ENCODE results near the gene CCDC97.

CCDC97 gene

DNA sequence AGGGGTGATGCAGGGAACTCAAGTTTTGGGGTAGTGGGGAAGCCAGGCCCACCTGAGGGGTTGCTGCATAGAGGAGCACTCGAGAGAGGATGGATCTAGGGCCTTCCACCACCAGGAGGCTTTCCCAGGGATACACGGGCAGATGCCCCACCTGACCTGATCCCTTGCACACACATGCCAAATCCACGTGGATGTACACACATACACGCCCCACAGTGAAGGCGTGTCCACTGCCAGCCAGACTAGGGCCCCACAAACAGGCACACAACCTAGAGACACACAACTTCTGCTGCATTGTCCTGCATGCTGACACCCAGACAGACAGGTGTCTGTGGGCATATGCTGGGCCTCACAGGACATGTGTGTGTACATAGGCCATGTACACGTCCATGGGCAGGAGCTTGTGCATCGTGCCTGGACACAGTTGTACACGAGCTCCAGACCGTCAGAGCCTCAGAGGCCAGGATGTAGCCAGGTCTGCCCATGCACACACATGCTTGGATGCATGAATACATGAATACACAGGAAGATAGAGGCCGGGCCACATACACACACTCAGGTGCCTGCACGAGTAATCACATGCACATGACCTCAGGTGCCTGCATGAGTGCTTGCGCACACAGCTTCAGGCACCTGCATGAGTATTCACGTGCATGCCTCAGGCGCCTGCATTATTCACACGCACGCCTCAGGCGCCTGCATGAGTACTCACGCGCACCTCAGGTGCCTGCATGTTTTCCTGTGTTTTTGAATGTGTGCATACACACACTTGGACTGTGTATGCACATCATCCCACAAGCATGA is 8.9 kb downstream of the CCDC97 start:
- H3K9me3 ChIP-seq (ENCODE audit: control insufficient read depth, insufficient read depth, low read depth, low read length), result no peaks in the 10 kb centered on the region
- CTCF ChIA-PET, result interaction anchor here (0.6 to 2.5 kb wide), 2 partner anchors 10 to 73 kb away, joined by 3 to 11 read pairs; no protein-coding TSS in a partner anchor
- H3K4me1 ChIP-seq (ENCODE audit: control insufficient read depth, insufficient read depth, low read length), result peaks cover 11% of the 10 kb centered on the region
- TF ChIP-seq ZNF514 (tag by site-specific recombination; IDR thresholded peaks at IDR 0.05) (no peak), ZNF76 (tag by site-specific recombination; IDR thresholded peaks at IDR 0.05; ENCODE audit: borderline replicate concordance, low read depth) (no peak), ZNF777 (tag by site-specific recombination; IDR thresholded peaks at IDR 0.05; ENCODE audit: borderline replicate concordance) (no peak), PBX3 (CRISPR knock-in tag; IDR thresholded peaks at IDR 0.05) (no peak), HOXD13 (CRISPR knock-in tag; IDR thresholded peaks at IDR 0.05; ENCODE audit: borderline replicate concordance) (no peak), ZNF776 (tag by site-specific recombination; IDR thresholded peaks at IDR 0.05; ENCODE audit: borderline replicate concordance) (no peak), ZNF157 (tag by site-specific recombination; IDR thresholded peaks at IDR 0.05) (no peak)
- TF ChIP-seq, protein P1, sequence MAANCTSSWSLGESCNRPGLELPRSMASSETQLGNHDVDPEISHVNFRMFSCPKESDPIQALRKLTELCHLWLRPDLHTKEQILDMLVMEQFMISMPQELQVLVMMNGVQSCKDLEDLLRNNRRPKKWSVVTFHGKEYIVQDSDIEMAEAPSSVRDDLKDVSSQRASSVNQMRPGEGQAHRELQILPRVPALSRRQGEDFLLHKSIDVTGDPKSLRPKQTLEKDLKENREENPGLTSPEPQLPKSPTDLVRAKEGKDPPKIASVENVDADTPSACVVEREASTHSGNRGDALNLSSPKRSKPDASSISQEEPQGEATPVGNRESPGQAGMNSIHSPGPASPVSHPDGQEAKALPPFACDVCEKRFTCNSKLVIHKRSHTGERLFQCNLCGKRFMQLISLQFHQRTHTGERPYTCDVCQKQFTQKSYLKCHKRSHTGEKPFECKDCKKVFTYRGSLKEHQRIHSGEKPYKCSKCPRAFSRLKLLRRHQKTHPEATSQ (tag by site-specific recombination; IDR thresholded peaks at IDR 0.05), result no peak
- TF ChIP-seq, protein P2, sequence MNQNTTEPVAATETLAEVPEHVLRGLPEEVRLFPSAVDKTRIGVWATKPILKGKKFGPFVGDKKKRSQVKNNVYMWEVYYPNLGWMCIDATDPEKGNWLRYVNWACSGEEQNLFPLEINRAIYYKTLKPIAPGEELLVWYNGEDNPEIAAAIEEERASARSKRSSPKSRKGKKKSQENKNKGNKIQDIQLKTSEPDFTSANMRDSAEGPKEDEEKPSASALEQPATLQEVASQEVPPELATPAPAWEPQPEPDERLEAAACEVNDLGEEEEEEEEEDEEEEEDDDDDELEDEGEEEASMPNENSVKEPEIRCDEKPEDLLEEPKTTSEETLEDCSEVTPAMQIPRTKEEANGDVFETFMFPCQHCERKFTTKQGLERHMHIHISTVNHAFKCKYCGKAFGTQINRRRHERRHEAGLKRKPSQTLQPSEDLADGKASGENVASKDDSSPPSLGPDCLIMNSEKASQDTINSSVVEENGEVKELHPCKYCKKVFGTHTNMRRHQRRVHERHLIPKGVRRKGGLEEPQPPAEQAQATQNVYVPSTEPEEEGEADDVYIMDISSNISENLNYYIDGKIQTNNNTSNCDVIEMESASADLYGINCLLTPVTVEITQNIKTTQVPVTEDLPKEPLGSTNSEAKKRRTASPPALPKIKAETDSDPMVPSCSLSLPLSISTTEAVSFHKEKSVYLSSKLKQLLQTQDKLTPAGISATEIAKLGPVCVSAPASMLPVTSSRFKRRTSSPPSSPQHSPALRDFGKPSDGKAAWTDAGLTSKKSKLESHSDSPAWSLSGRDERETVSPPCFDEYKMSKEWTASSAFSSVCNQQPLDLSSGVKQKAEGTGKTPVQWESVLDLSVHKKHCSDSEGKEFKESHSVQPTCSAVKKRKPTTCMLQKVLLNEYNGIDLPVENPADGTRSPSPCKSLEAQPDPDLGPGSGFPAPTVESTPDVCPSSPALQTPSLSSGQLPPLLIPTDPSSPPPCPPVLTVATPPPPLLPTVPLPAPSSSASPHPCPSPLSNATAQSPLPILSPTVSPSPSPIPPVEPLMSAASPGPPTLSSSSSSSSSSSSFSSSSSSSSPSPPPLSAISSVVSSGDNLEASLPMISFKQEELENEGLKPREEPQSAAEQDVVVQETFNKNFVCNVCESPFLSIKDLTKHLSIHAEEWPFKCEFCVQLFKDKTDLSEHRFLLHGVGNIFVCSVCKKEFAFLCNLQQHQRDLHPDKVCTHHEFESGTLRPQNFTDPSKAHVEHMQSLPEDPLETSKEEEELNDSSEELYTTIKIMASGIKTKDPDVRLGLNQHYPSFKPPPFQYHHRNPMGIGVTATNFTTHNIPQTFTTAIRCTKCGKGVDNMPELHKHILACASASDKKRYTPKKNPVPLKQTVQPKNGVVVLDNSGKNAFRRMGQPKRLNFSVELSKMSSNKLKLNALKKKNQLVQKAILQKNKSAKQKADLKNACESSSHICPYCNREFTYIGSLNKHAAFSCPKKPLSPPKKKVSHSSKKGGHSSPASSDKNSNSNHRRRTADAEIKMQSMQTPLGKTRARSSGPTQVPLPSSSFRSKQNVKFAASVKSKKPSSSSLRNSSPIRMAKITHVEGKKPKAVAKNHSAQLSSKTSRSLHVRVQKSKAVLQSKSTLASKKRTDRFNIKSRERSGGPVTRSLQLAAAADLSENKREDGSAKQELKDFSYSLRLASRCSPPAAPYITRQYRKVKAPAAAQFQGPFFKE (tag by site-specific recombination; IDR thresholded peaks at IDR 0.05; ENCODE audit: borderline replicate concordance), result no peak
- TF ChIP-seq, protein P3, sequence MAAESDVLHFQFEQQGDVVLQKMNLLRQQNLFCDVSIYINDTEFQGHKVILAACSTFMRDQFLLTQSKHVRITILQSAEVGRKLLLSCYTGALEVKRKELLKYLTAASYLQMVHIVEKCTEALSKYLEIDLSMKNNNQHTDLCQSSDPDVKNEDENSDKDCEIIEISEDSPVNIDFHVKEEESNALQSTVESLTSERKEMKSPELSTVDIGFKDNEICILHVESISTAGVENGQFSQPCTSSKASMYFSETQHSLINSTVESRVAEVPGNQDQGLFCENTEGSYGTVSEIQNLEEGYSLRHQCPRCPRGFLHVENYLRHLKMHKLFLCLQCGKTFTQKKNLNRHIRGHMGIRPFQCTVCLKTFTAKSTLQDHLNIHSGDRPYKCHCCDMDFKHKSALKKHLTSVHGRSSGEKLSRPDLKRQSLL (tag by site-specific recombination; IDR thresholded peaks at IDR 0.05), result no peak
- H3K36me3 ChIP-seq (ENCODE audit: control insufficient read depth in 2 of 2, insufficient read depth in 1 of 2, low read length in 2 of 2), result peaks cover 58 to 75% of the 10 kb centered on the region in 2 experiments
- POLR2A ChIA-PET, result interaction anchor here (1.0 to 1.5 kb wide), 2 partner anchors 10 to 23 kb away, joined by 3 to 4 read pairs; no protein-coding TSS in a partner anchor
- no peak overlapping the region for H3K4me3 ChIP-seq (ENCODE audit: low read depth, low read length)
- no peak overlapping the region for H3K27ac ChIP-seq (ENCODE audit: extremely low read depth, low read depth, low read length)

GRCh38 chr19:41319500-41320184 is 9.7 kb downstream of the CCDC97 start:
- Histone ChIP-seq H3K27ac (ENCODE audit: extremely low read depth, low read depth, low read length) (no peak overlapping the region), H3K4me3 (ENCODE audit: low read depth, low read length) (no peak overlapping the region), H3K9me3 (ENCODE audit: control insufficient read depth, insufficient read depth, low read depth, low read length) (no peaks in the 10 kb centered on the region), H3K36me3 (ENCODE audit: control insufficient read depth in 2 of 2, insufficient read depth in 1 of 2, low read length in 2 of 2) (peaks cover 50 to 68% of the 10 kb centered on the region in 2 experiments), H3K4me1 (ENCODE audit: control insufficient read depth, insufficient read depth, low read length) (peaks cover 18% of the 10 kb centered on the region)
- CTCF ChIA-PET, result interaction anchor here (2.5 kb wide), 1 partner anchor 11 kb away, joined by 11 read pairs; no protein-coding TSS in a partner anchor
- POLR2A ChIA-PET, result interaction anchor here (1.0 to 1.5 kb wide), 2 partner anchors 9 to 22 kb away, joined by 3 to 4 read pairs; no protein-coding TSS in a partner anchor
- TF ChIP-seq, protein P4, sequence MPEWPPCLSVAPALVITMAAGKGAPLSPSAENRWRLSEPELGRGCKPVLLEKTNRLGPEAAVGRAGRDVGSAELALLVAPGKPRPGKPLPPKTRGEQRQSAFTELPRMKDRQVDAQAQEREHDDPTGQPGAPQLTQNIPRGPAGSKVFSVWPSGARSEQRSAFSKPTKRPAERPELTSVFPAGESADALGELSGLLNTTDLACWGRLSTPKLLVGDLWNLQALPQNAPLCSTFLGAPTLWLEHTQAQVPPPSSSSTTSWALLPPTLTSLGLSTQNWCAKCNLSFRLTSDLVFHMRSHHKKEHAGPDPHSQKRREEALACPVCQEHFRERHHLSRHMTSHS (tag by site-specific recombination; IDR thresholded peaks at IDR 0.05), result no peak
- TF ChIP-seq ZNF341 (tag by site-specific recombination; IDR thresholded peaks at IDR 0.05; ENCODE audit: low read depth), result 0 out of 2 replicates have a peak, but pooled peaks have one; percentile 17
- TF ChIP-seq, protein P5, sequence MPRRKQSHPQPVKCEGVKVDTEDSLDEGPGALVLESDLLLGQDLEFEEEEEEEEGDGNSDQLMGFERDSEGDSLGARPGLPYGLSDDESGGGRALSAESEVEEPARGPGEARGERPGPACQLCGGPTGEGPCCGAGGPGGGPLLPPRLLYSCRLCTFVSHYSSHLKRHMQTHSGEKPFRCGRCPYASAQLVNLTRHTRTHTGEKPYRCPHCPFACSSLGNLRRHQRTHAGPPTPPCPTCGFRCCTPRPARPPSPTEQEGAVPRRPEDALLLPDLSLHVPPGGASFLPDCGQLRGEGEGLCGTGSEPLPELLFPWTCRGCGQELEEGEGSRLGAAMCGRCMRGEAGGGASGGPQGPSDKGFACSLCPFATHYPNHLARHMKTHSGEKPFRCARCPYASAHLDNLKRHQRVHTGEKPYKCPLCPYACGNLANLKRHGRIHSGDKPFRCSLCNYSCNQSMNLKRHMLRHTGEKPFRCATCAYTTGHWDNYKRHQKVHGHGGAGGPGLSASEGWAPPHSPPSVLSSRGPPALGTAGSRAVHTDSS (tag by site-specific recombination; IDR thresholded peaks at IDR 0.05), result peak; percentile 73
